ENCODE data around the gene CAMKK1.

Gene CAMKK1

DNA sequence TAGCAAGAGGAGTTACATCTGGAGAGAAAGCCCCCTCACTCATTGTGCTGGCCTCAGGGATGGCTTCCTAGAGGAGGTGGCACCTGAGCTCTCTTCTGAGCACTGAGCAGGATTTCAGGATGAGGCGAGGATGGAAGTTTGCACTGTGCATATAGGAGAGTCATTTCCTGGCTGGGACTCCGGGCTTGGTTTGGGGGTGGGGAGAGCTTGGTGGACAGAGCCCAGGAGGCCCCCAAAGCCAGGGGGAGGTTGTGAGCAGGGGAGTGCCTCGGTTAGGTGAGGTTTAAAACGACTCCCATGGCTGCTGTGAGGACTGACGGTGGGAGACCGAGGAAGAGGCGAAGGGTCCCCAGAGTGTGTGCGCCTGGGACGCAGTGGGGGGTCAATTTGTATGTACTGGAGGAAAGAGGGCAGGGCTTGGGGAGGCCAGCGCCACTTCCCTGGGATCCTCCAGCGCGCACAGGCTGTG lies 1.2 kb downstream of the CAMKK1 start:
- Histone ChIP-seq H3K4me1 (ENCODE audit: insufficient read depth, poor library complexity, severe bottlenecking) (peaks cover 40% of the 10 kb centered on the region), H3K36me3 (ENCODE audit: low read depth) (no peaks in the 10 kb centered on the region), H3K4me3 (ENCODE audit: severe bottlenecking) (peak overlapping the region; percentile 69), H3K27me3 (ENCODE audit: insufficient read depth, poor library complexity, severe bottlenecking) (no peaks in the 10 kb centered on the region), H3K9me3 (ENCODE audit: severe bottlenecking) (no peaks in the 10 kb centered on the region), H3K27ac (ENCODE audit: poor library complexity, severe bottlenecking) (peak overlapping the region; percentile 78)
- TF ChIP-seq, protein P1, sequence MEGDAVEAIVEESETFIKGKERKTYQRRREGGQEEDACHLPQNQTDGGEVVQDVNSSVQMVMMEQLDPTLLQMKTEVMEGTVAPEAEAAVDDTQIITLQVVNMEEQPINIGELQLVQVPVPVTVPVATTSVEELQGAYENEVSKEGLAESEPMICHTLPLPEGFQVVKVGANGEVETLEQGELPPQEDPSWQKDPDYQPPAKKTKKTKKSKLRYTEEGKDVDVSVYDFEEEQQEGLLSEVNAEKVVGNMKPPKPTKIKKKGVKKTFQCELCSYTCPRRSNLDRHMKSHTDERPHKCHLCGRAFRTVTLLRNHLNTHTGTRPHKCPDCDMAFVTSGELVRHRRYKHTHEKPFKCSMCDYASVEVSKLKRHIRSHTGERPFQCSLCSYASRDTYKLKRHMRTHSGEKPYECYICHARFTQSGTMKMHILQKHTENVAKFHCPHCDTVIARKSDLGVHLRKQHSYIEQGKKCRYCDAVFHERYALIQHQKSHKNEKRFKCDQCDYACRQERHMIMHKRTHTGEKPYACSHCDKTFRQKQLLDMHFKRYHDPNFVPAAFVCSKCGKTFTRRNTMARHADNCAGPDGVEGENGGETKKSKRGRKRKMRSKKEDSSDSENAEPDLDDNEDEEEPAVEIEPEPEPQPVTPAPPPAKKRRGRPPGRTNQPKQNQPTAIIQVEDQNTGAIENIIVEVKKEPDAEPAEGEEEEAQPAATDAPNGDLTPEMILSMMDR (IDR thresholded peaks at IDR 0.05; ENCODE audit: poor library complexity, severe bottlenecking), result no peak
- ATAC-seq (ENCODE audit: low read depth) (no peak), DNase-seq (ENCODE audit: low spot score) (no peak)

DNA sequence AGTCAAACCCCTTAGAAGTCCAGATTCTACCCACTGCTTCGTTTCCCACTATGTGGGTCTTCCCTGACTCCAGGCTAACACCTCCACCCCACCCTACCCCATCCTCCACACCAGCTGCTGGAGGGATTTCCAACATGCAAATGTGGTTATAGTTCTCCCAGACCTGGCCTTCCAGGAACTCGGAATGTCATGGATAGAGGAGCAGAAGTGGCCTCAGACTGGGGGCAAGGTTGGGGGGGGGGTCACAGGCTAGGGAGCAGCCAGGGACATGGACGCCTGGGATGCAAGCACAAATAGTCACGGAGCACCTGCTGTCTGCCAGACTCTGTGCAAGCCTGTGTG lies 2.0 kb downstream of the CAMKK1 start:
- Histone ChIP-seq H3K36me3 (ENCODE audit: low read depth) (no peaks in the 10 kb centered on the region), H3K4me3 (ENCODE audit: severe bottlenecking) (no peak overlapping the region), H3K4me1 (ENCODE audit: insufficient read depth, poor library complexity, severe bottlenecking) (peaks cover 40% of the 10 kb centered on the region), H3K9me3 (ENCODE audit: severe bottlenecking) (no peaks in the 10 kb centered on the region), H3K27me3 (ENCODE audit: insufficient read depth, poor library complexity, severe bottlenecking) (no peaks in the 10 kb centered on the region), H3K27ac (ENCODE audit: poor library complexity, severe bottlenecking) (peak overlapping the region; percentile 78)
- DNase-seq (ENCODE audit: low spot score) (no peak), ATAC-seq (ENCODE audit: low read depth) (no peak)
- TF ChIP-seq, protein P1 (IDR thresholded peaks at IDR 0.05; ENCODE audit: poor library complexity, severe bottlenecking), result no peak

DNA sequence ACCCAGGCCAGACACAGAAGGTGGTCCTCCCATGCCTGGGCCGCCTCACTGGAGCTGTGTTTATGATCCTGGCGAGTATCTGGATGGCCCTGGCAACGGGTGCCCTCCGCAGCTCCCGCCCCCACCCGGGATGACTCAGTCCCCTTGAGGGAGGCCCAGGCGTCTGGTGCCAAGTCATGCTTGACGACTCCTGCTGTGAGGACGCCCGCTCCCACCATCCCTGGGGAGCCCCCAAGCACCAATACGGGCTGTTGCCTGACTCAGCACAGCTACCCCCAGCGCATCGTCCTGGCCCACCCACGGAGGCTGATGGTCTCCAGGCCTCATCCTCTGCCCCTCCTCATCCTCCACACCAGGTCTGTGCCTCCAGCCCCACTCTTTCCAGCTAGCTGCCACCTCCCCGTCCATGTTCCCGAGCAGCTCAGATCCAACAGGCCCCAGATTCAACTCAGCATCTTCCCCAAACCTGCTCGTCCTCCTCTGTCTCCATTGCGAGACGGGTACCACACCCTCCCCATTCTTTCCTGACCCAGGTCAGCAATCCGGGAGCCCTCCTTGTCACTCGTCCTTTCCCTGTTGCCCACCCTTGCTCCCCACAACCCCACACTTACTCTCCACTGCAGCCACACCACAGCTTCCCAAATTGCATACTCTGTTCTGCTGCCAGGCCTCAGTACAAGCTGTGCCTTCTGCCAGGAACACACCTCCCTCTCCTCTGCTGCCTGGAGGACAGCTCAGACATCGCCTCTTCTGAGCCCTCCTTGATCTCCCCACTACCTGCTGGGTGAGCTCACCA lies 2.6 kb downstream of the CAMKK1 start:
- no peak overlapping the region for H3K4me3 ChIP-seq (ENCODE audit: severe bottlenecking)

DNA sequence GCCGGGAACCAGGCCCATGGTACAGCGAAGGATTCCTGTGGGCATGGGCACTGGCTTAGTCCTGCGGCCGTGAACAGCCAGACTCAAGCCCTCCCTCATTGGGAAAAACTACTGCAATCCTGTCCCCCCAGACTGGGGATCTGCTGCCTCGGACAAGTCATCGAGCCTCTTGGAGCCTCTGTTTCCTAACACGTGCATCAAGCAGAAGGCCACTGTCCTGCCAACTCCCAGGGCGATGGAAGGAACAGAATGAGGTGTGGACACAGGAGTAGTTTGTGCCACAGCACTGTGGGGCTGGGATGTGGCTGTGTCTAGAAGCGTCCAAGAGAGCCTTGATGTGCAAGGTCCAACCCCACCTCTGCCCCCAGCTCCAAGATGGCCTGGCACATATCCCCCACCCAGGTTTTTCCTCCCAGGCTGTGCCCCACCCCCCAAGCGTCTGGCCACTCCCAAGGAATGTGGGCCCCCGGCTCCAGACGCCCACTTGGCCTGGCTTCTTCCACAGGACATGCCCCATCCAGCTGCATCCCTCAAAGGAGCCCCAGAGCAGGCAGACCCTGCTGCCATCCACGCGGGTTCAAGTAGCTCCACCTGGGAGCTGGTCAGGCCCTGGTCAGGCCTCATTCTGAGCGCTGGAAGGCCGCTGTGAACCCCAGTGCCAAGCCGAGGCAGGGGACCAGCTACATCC lies 3.4 kb downstream of the CAMKK1 start:
- Histone ChIP-seq H3K36me3 (ENCODE audit: low read depth) (no peaks in the 10 kb centered on the region), H3K4me1 (ENCODE audit: insufficient read depth, poor library complexity, severe bottlenecking) (peaks cover 35% of the 10 kb centered on the region), H3K9me3 (ENCODE audit: severe bottlenecking) (no peaks in the 10 kb centered on the region), H3K4me3 (ENCODE audit: severe bottlenecking) (no peak overlapping the region), H3K27ac (ENCODE audit: poor library complexity, severe bottlenecking) (peak overlapping the region; percentile 78), H3K27me3 (ENCODE audit: insufficient read depth, poor library complexity, severe bottlenecking) (no peaks in the 10 kb centered on the region)
- TF ChIP-seq, protein P1 (IDR thresholded peaks at IDR 0.05; ENCODE audit: poor library complexity, severe bottlenecking), result no peak
- DNase-seq (ENCODE audit: low spot score) (no peak), ATAC-seq (ENCODE audit: low read depth) (no peak)

More for the DNA sequence above, 2.6 kb downstream of the CAMKK1 start:
- peak overlapping the region; percentile 78 for H3K27ac ChIP-seq (ENCODE audit: poor library complexity, severe bottlenecking)
- no peaks in the 10 kb centered on the region for H3K36me3 ChIP-seq (ENCODE audit: low read depth)
- ATAC-seq (ENCODE audit: low read depth) (peak; percentile 53), DNase-seq (ENCODE audit: low spot score) (peak; percentile 86)
- H3K27me3 ChIP-seq (ENCODE audit: insufficient read depth, poor library complexity, severe bottlenecking), result no peaks in the 10 kb centered on the region
- no peaks in the 10 kb centered on the region for H3K9me3 ChIP-seq (ENCODE audit: severe bottlenecking)
- TF ChIP-seq, protein P1 (IDR thresholded peaks at IDR 0.05; ENCODE audit: poor library complexity, severe bottlenecking), result no peak
- H3K4me1 ChIP-seq (ENCODE audit: insufficient read depth, poor library complexity, severe bottlenecking), result peaks cover 40% of the 10 kb centered on the region

Data from RWPE2 (cell line).